ENCODE results near the gene CDC25A. TPM values are rescaled to one million over a fixed set of nuclear protein-coding genes. Genes with fewer than 3 reads are reported as not detected.

CDC25A gene
- total RNA-seq, 2 donors from 2014 or later = 40.4 to 50.9 TPM

GRCh38 chr3:48215876-48216275 is 27.7 kb upstream of the CDC25A start:
- H3K27ac ChIP-seq (ENCODE audit: low read depth, low read length) = no peak overlapping the region
- DNase-seq = no peak
- H3K4me3 ChIP-seq (ENCODE audit: low read length) = no peak overlapping the region
- H3K27me3 Mint-ChIP-seq (ENCODE audit: insufficient read depth) = peaks cover 9% of the 10 kb centered on the region
- no peak for TF ChIP-seq CTCF (conservative IDR thresholded peaks at IDR 0.05)
- H3K4me3 Mint-ChIP-seq = no peak overlapping the region
- no peaks in the 10 kb centered on the region for H3K9me3 ChIP-seq (ENCODE audit: control insufficient read depth, low read length)
- no peak overlapping the region for H3K27ac Mint-ChIP-seq
- no peaks in the 10 kb centered on the region for H3K4me1 Mint-ChIP-seq
- H3K4me1 ChIP-seq (ENCODE audit: control insufficient read depth, insufficient read depth, low read length) = no peaks in the 10 kb centered on the region
- H3K27me3 ChIP-seq (ENCODE audit: control insufficient read depth, insufficient read depth, low read length, poor library complexity, severe bottlenecking) = no peaks in the 10 kb centered on the region
- H3K36me3 Mint-ChIP-seq (ENCODE audit: low read depth) = no peaks in the 10 kb centered on the region
- 86 to 90% methylated on average over 4 to 5 of the region's 5 CpGs for WGBS, 2 experiments (ENCODE audit: insufficient coverage in 1 of 2, insufficient read length in 1 of 2)
- H3K9me3 Mint-ChIP-seq = no peaks in the 10 kb centered on the region
- no peak overlapping the region for H3K9ac ChIP-seq (ENCODE audit: extremely low read depth, low read length, poor library complexity, severe bottlenecking)
- no peaks in the 10 kb centered on the region for H3K36me3 ChIP-seq (ENCODE audit: control insufficient read depth, insufficient read depth, low read length)

- Histone ChIP-seq H3K27ac (ENCODE audit: low read depth, low read length) (no peak overlapping the region), H3K4me1 (ENCODE audit: control insufficient read depth, insufficient read depth, low read length) (no peaks in the 10 kb centered on the region), H3K27me3 (ENCODE audit: control insufficient read depth, insufficient read depth, low read length, poor library complexity, severe bottlenecking) (no peaks in the 10 kb centered on the region), H3K9me3 (ENCODE audit: control insufficient read depth, low read length) (no peaks in the 10 kb centered on the region), H3K36me3 (ENCODE audit: control insufficient read depth, insufficient read depth, low read length) (no peaks in the 10 kb centered on the region), H3K9ac (ENCODE audit: extremely low read depth, low read length, poor library complexity, severe bottlenecking) (no peak overlapping the region), H3K4me3 (ENCODE audit: low read length) (no peak overlapping the region)
- no peak overlapping the region for H3K27ac Mint-ChIP-seq
- no peaks in the 10 kb centered on the region for H3K36me3 Mint-ChIP-seq (ENCODE audit: low read depth)
- no peak overlapping the region for H3K4me3 Mint-ChIP-seq
- H3K27me3 Mint-ChIP-seq (ENCODE audit: insufficient read depth) = peaks cover 8% of the 10 kb centered on the region
- no peak for DNase-seq
- no peaks in the 10 kb centered on the region for H3K4me1 Mint-ChIP-seq
- no peak for TF ChIP-seq CTCF (conservative IDR thresholded peaks at IDR 0.05)
- WGBS, 2 experiments (ENCODE audit: insufficient coverage in 1 of 2, insufficient read length in 1 of 2) = 75 to 90% methylated on average over 1 to 4 of the region's 4 CpGs
- no peaks in the 10 kb centered on the region for H3K9me3 Mint-ChIP-seq
These were observed 27.2 kb upstream of the CDC25A start for GRCh38 chr3:48215466-48215865.

- H3K9me3 Mint-ChIP-seq = peaks cover 3% of the 10 kb centered on the region
- no peaks in the 10 kb centered on the region for H3K4me1 Mint-ChIP-seq
- peaks cover 7% of the 10 kb centered on the region for H3K27me3 Mint-ChIP-seq (ENCODE audit: insufficient read depth)
- no peaks in the 10 kb centered on the region for H3K27me3 ChIP-seq (ENCODE audit: control insufficient read depth, insufficient read depth, low read length, poor library complexity, severe bottlenecking)
- no peaks in the 10 kb centered on the region for H3K9me3 ChIP-seq (ENCODE audit: control insufficient read depth, low read length)
- H3K27ac Mint-ChIP-seq = no peak overlapping the region
- H3K4me3 ChIP-seq (ENCODE audit: low read length) = no peak overlapping the region
- no peaks in the 10 kb centered on the region for H3K36me3 ChIP-seq (ENCODE audit: control insufficient read depth, insufficient read depth, low read length)
- no peak for TF ChIP-seq CTCF (conservative IDR thresholded peaks at IDR 0.05)
- 86 to 94% methylated on average over 3 of the region's 3 CpGs for WGBS, 2 experiments (ENCODE audit: insufficient coverage in 1 of 2, insufficient read length in 1 of 2)
- H3K27ac ChIP-seq (ENCODE audit: low read depth, low read length) = no peak overlapping the region
- DNase-seq = no peak
- no peaks in the 10 kb centered on the region for H3K4me1 ChIP-seq (ENCODE audit: control insufficient read depth, insufficient read depth, low read length)
- peaks cover 2% of the 10 kb centered on the region for H3K36me3 Mint-ChIP-seq (ENCODE audit: low read depth)
- no peak overlapping the region for H3K4me3 Mint-ChIP-seq
- H3K9ac ChIP-seq (ENCODE audit: extremely low read depth, low read length, poor library complexity, severe bottlenecking) = no peak overlapping the region
These were observed 26.8 kb upstream of the CDC25A start for GRCh38 chr3:48215019-48215418.
